HG03575 (cell line): ENCODE data around the gene ZNF503.

ENCODE experiments used
- ATAC-seq: cut with Tn5 transposase; IDR thresholded peaks from one replicate; pipeline ENCODE4 v1.9.1; 2021; ENCODE audit not compliant: unreplicated experiment, insufficient number of reproducible peaks, low FRiP score; ENCODE audit errors: extremely low read depth

The ZNF503 gene

GRCh38 chr10:75408911-75409885, 7.6 kb upstream of the ZNF503 start:
- ATAC-seq: no peak

- no peak for ATAC-seq
These were observed 6.9 kb upstream of the ZNF503 start for GRCh38 chr10:75408509-75408875.

GRCh38 chr10:75407713-75408508, 6.3 kb upstream of the ZNF503 start:
- ATAC-seq: no peak

- ATAC-seq: no peak
These were observed 5.7 kb upstream of the ZNF503 start for GRCh38 chr10:75407224-75407712.

- no peak for ATAC-seq
These were observed 5.1 kb upstream of the ZNF503 start for GRCh38 chr10:75406462-75407223.

- ATAC-seq: no peak
These were observed 4.3 kb upstream of the ZNF503 start for GRCh38 chr10:75405598-75406461.

GRCh38 chr10:75404815-75405597, 3.4 kb upstream of the ZNF503 start:
- no peak for ATAC-seq

- ATAC-seq: no peak
These were observed 2.6 kb upstream of the ZNF503 start for GRCh38 chr10:75403939-75404814.

- ATAC-seq: no peak
These were observed 1.8 kb upstream of the ZNF503 start for GRCh38 chr10:75403144-75403938.

GRCh38 chr10:75402486-75403143, 1.1 kb upstream of the ZNF503 start:
- no peak for ATAC-seq

- ATAC-seq: no peak
These were observed 594 bp downstream of the ZNF503 start for GRCh38 chr10:75400771-75401568.

- ATAC-seq: no peak
These were observed 1.3 kb downstream of the ZNF503 start for GRCh38 chr10:75400163-75400770.

GRCh38 chr10:75399461-75400162, 2.0 kb downstream of the ZNF503 start:
- no peak for ATAC-seq
